ENCODE results near the gene VPS13C. TPM values are rescaled to one million over a fixed set of nuclear protein-coding genes. Genes with fewer than 3 reads are reported as not detected.

The VPS13C gene
- total RNA-seq, 1 donor from 2014 or later, result 32.9 TPM

- H3K27ac ChIP-seq (replicated peaks), result peak within 1 kb of the TSS; percentile 66
- H3K4me1 ChIP-seq, result peaks cover 29% of the 10 kb centered on the region
- peak; percentile 54 for DNase-seq
- H3K4me3 ChIP-seq, result peak within 1 kb of the TSS; percentile 71
- H3K27me3 ChIP-seq (ENCODE audit: low read depth), result no peaks in the 10 kb centered on the region
- no peaks in the 10 kb centered on the region for H3K36me3 ChIP-seq
- intact Hi-C loops (cut with micrococcal nuclease), result no loop called here
- peak; percentile 37 for TF ChIP-seq CTCF (IDR thresholded peaks at IDR 0.05; ENCODE audit: borderline replicate concordance)
- no peaks in the 10 kb centered on the region for H3K9me3 ChIP-seq (replicated peaks)
Observed at GRCh38 chr15:62066663-62067447, 6.6 kb upstream of the VPS13C start, which contains the start of gene C2CD4A. Gene C2CD4A (plus strand): TSS chr15:62066977. CDS start chr15:62067614, 637 bp downstream.

- TF ChIP-seq CTCF (IDR thresholded peaks at IDR 0.05; ENCODE audit: borderline replicate concordance), result no peak
- no peak overlapping the region for H3K27ac ChIP-seq (replicated peaks)
- H3K36me3 ChIP-seq, result no peaks in the 10 kb centered on the region
- intact Hi-C loops (cut with micrococcal nuclease), result no loop called here
- no peak for DNase-seq
- no peaks in the 10 kb centered on the region for H3K27me3 ChIP-seq (ENCODE audit: low read depth)
- H3K9me3 ChIP-seq (replicated peaks), result no peaks in the 10 kb centered on the region
- H3K4me1 ChIP-seq, result peaks cover 48% of the 10 kb centered on the region
- H3K4me3 ChIP-seq, result no peak overlapping the region
Observed at GRCh38 chr15:62063825-62064635, 3.8 kb upstream of the VPS13C start.

GRCh38 chr15:62060896-62061280 is 641 bp upstream of the VPS13C start:
- peak overlapping the region; percentile 92 for H3K4me3 ChIP-seq
- H3K27ac ChIP-seq (replicated peaks), result peak overlapping the region; percentile 93
- intact Hi-C loops (cut with micrococcal nuclease), result no loop called here
- no peak for TF ChIP-seq CTCF (IDR thresholded peaks at IDR 0.05; ENCODE audit: borderline replicate concordance)
- no peaks in the 10 kb centered on the region for H3K27me3 ChIP-seq (ENCODE audit: low read depth)
- no peaks in the 10 kb centered on the region for H3K9me3 ChIP-seq (replicated peaks)
- peaks cover 40% of the 10 kb centered on the region for H3K4me1 ChIP-seq
- no peaks in the 10 kb centered on the region for H3K36me3 ChIP-seq
- no peak for DNase-seq

- intact Hi-C loops (cut with micrococcal nuclease), result no loop called here
- Histone ChIP-seq H3K36me3 (no peaks in the 10 kb centered on the region), H3K4me3 (peak overlapping the region; percentile 92), H3K9me3 (replicated peaks) (no peaks in the 10 kb centered on the region), H3K27ac (replicated peaks) (peak overlapping the region; percentile 93), H3K27me3 (ENCODE audit: low read depth) (no peaks in the 10 kb centered on the region), H3K4me1 (peaks cover 46% of the 10 kb centered on the region)
- TF ChIP-seq CTCF (IDR thresholded peaks at IDR 0.05; ENCODE audit: borderline replicate concordance), result no peak
- DNase-seq, result peak; percentile 49
Observed at GRCh38 chr15:62059816-62060112, 483 bp downstream of the VPS13C start.

- peak overlapping the region; percentile 92 for H3K4me3 ChIP-seq
- no peaks in the 10 kb centered on the region for H3K27me3 ChIP-seq (ENCODE audit: low read depth)
- H3K9me3 ChIP-seq (replicated peaks), result no peaks in the 10 kb centered on the region
- intact Hi-C loops (cut with micrococcal nuclease), result no loop called here
- TF ChIP-seq CTCF (IDR thresholded peaks at IDR 0.05; ENCODE audit: borderline replicate concordance), result peak; percentile 17
- H3K36me3 ChIP-seq, result no peaks in the 10 kb centered on the region
- no peak for DNase-seq
- peaks cover 49% of the 10 kb centered on the region for H3K4me1 ChIP-seq
- peak overlapping the region; percentile 93 for H3K27ac ChIP-seq (replicated peaks)
Observed at GRCh38 chr15:62059108-62059815, 985 bp downstream of the VPS13C start.
